HEK293 (cell line): ENCODE measurements around the gene CCP110.

Experiments
- ZNF148 ChIP-seq: fragments of 450-650 bp; formaldehyde crosslinking; IDR thresholded peaks from 2 replicates; pipeline ENCODE4 v1.5.0; 2017; ENCODE audit warnings: missing biosample characterization, missing genetic modification characterization, borderline replicate concordance
- ZNF223 ChIP-seq: fragments of 450-650 bp; formaldehyde crosslinking; IDR thresholded peaks from 2 replicates; pipeline ENCODE4 v1.5.1; 2016; ENCODE audit warnings: missing biosample characterization, missing genetic modification characterization
- ZNF274 ChIP-seq, 2 experiments: fragments of 200-500 bp in 1 of 2; fragments of 450-650 bp in 1 of 2; sonication (Bioruptor generic) in 1 of 2; formaldehyde crosslinking in 1 of 2; IDR thresholded peaks; 2 replicates each; pipeline versions ENCODE4 v1.5.1 to v1.6.1; 2014 to 2016; ENCODE audit warnings: borderline replicate concordance in 1 of 2, inconsistent platforms in 1 of 2, low read length in 1 of 2, missing biosample characterization in 1 of 2, missing genetic modification characterization in 1 of 2
- ZNF416 ChIP-seq: fragments of 450-650 bp; formaldehyde crosslinking; IDR thresholded peaks from 2 replicates; pipeline ENCODE4 v1.5.1; 2016; ENCODE audit warnings: missing biosample characterization, missing genetic modification characterization
- ZNF530 ChIP-seq: fragments of 450-650 bp; formaldehyde crosslinking; IDR thresholded peaks from 2 replicates; pipeline ENCODE4 v1.5.1; 2016; ENCODE audit warnings: low read depth, missing biosample characterization, missing genetic modification characterization
- TF ChIP-seq, protein P1 (sequence below): fragments of 450-650 bp; formaldehyde crosslinking; IDR thresholded peaks from 2 replicates; pipeline ENCODE4 v1.5.1; 2016; ENCODE audit warnings: missing biosample characterization, missing genetic modification characterization

DNA sequence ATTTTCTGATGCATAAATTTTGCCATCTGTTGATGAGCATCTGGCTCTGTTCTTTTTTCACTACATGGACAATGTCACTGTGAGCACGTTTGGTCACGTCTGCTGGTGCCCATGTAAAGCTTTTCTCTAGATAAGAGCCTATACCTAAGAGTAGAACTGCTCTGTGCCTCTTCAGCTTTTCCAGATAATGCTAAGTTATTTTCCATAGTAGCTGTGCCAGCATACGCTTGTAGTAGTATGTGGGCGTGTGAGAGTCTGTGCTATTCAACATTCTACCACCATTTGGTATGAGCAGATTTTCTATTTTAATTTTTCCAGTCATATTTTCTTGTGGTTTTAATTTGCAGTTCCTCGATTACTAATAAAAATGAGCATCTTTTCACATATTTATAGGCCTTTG, 64.9 kb downstream of the CCP110 start:
- TF ChIP-seq, protein P1, sequence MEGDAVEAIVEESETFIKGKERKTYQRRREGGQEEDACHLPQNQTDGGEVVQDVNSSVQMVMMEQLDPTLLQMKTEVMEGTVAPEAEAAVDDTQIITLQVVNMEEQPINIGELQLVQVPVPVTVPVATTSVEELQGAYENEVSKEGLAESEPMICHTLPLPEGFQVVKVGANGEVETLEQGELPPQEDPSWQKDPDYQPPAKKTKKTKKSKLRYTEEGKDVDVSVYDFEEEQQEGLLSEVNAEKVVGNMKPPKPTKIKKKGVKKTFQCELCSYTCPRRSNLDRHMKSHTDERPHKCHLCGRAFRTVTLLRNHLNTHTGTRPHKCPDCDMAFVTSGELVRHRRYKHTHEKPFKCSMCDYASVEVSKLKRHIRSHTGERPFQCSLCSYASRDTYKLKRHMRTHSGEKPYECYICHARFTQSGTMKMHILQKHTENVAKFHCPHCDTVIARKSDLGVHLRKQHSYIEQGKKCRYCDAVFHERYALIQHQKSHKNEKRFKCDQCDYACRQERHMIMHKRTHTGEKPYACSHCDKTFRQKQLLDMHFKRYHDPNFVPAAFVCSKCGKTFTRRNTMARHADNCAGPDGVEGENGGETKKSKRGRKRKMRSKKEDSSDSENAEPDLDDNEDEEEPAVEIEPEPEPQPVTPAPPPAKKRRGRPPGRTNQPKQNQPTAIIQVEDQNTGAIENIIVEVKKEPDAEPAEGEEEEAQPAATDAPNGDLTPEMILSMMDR, result no peak
- TF ChIP-seq ZNF530 (tag by site-specific recombination), result no peak
- no peak for TF ChIP-seq ZNF274 (IDR thresholded peaks at IDR 0.05; ENCODE audit: low read length)
- no peak for TF ChIP-seq ZNF274 (tag by site-specific recombination; IDR thresholded peaks at IDR 0.05; ENCODE audit: borderline replicate concordance)
- no peak for TF ChIP-seq ZNF223 (tag by site-specific recombination)
- TF ChIP-seq ZNF148, result no peak
- TF ChIP-seq ZNF416 (tag by site-specific recombination), result no peak
